BLaER1 treated with 17β-estradiol and CSF1 and Interleukin-3, amounts not matched to agents 10 nM and 100 nM (cell line): ENCODE data around the gene KDM4C.
"Not testable (repeated sequence)": the region's sequence is repeated elsewhere in the genome, so short reads cannot be mapped to it uniquely, and the experiment has no call there.

Source experiments
- H3K27ac ChIP-seq, 11 experiments: shearing (Covaris generic); formaldehyde crosslinking; 2 replicates each; pipeline ENCODE4 v1.8.1; 2022
- H3K27me3 ChIP-seq, 11 experiments: shearing (Covaris generic); formaldehyde crosslinking; 2 replicates each; pipeline ENCODE4 v1.8.1; 2022
- H3K36me3 ChIP-seq, 11 experiments: shearing (Covaris generic); formaldehyde crosslinking; 2 replicates each; pipeline ENCODE4 v1.8.1; 2022
- H3K4me1 ChIP-seq, 10 experiments: shearing (Covaris generic); formaldehyde crosslinking; 2 replicates each; pipeline ENCODE4 v1.8.1; 2022
- H3K4me2 ChIP-seq, 11 experiments: shearing (Covaris generic); formaldehyde crosslinking; 2 replicates each; pipeline ENCODE4 v1.8.1; 2022
- H3K4me3 ChIP-seq, 10 experiments: shearing (Covaris generic); formaldehyde crosslinking; 2 replicates each; pipeline ENCODE4 v1.8.1; 2022
- H3K9ac ChIP-seq, 11 experiments: shearing (Covaris generic); formaldehyde crosslinking; 2 replicates each; pipeline ENCODE4 v1.8.1; 2022
- H3K9me3 ChIP-seq, 11 experiments: shearing (Covaris generic); formaldehyde crosslinking; replicated peaks in 1 of 11; 2 replicates each; pipeline ENCODE4 v1.8.1; 2022
- H4K20me1 ChIP-seq, 11 experiments: shearing (Covaris generic); formaldehyde crosslinking; 2 replicates each; pipeline ENCODE4 v1.8.1; 2022
- Cebpa-rat ChIP-seq, 11 experiments: shearing (Covaris generic); IDR thresholded peaks; 2 replicates each; pipeline ENCODE4 v1.8.1; 2022

KDM4C gene

GRCh38 chr9:6723881-6724420 is 33.8 kb upstream of the KDM4C start:
- Histone ChIP-seq H3K4me3 (no peak overlapping the region), H4K20me1 (no peaks in the 10 kb centered on the region), H3K36me3 (no peaks in the 10 kb centered on the region), H3K9ac (no peak overlapping the region), H3K27ac (no peak overlapping the region), H3K4me2 (peak overlapping the region in 7 of 11 experiments; percentile 53 to 88 (median 84); a peak in 5 of 22 replicates), H3K27me3 (no peaks in the 10 kb centered on the region), H3K4me1 (peaks cover 12 to 25% (median 19%) of the 10 kb centered on the region in 10 experiments), H3K9me3 (no peaks in the 10 kb centered on the region)
- no peak for TF ChIP-seq Cebpa-rat (IDR thresholded peaks at IDR 0.05)

GRCh38 chr9:6733257-6733656 is 24.5 kb upstream of the KDM4C start:
- H3K27me3 ChIP-seq = no peaks in the 10 kb centered on the region
- H3K9ac ChIP-seq = no peak overlapping the region
- TF ChIP-seq Cebpa-rat (IDR thresholded peaks at IDR 0.05) = no peak
- no peak overlapping the region for H3K27ac ChIP-seq
- H3K4me1 ChIP-seq = no peaks in the 10 kb centered on the region
- H3K4me3 ChIP-seq = no peak overlapping the region
- no peak overlapping the region for H3K4me2 ChIP-seq
- no peaks in the 10 kb centered on the region for H4K20me1 ChIP-seq
- H3K36me3 ChIP-seq = no peaks in the 10 kb centered on the region; a peak in 2 of 22 replicates
- H3K9me3 ChIP-seq = peaks cover 0 to 18% (median 7%) of the 10 kb centered on the region in 11 experiments; a peak in 8 of 22 replicates

GRCh38 chr9:6733831-6734230 is 23.9 kb upstream of the KDM4C start:
- Histone ChIP-seq H3K4me3 (no peak overlapping the region), H3K4me1 (no peaks in the 10 kb centered on the region), H4K20me1 (no peaks in the 10 kb centered on the region), H3K36me3 (no peaks in the 10 kb centered on the region; a peak in 2 of 22 replicates), H3K27ac (no peak overlapping the region), H3K27me3 (no peaks in the 10 kb centered on the region), H3K9ac (no peak overlapping the region), H3K9me3 (peaks cover 0 to 18% (median 7%) of the 10 kb centered on the region in 11 experiments; a peak in 8 of 22 replicates), H3K4me2 (no peak overlapping the region)
- no peak for TF ChIP-seq Cebpa-rat (IDR thresholded peaks at IDR 0.05)

GRCh38 chr9:6735422-6735821 is 22.4 kb upstream of the KDM4C start:
- Histone ChIP-seq H4K20me1 (no peaks in the 10 kb centered on the region), H3K4me2 (no peak overlapping the region), H3K9ac (no peak overlapping the region), H3K27me3 (no peaks in the 10 kb centered on the region), H3K36me3 (no peaks in the 10 kb centered on the region; a peak in 2 of 22 replicates), H3K4me3 (no peak overlapping the region), H3K4me1 (peaks cover 0 to 1% (median under 1%) of the 10 kb centered on the region in 10 experiments; a peak in 4 of 20 replicates), H3K9me3 (peaks cover 0 to 18% (median 7%) of the 10 kb centered on the region in 11 experiments; a peak in 8 of 22 replicates), H3K27ac (no peak overlapping the region)
- no peak for TF ChIP-seq Cebpa-rat (IDR thresholded peaks at IDR 0.05)

GRCh38 chr9:6739218-6739617 is 18.6 kb upstream of the KDM4C start:
- H3K27ac ChIP-seq = no peak overlapping the region
- H3K4me1 ChIP-seq = peaks cover 0 to 18% (median 13%) of the 10 kb centered on the region in 10 experiments; a peak in 16 of 20 replicates
- H3K27me3 ChIP-seq = no peaks in the 10 kb centered on the region
- no peak overlapping the region for H3K4me2 ChIP-seq
- H3K36me3 ChIP-seq = no peaks in the 10 kb centered on the region; a peak in 2 of 22 replicates
- H3K4me3 ChIP-seq = no peak overlapping the region
- H3K9me3 ChIP-seq = peaks cover 0 to 18% (median 7%) of the 10 kb centered on the region in 11 experiments; a peak in 8 of 22 replicates
- H3K9ac ChIP-seq = no peak overlapping the region
- no peaks in the 10 kb centered on the region for H4K20me1 ChIP-seq
- TF ChIP-seq Cebpa-rat (IDR thresholded peaks at IDR 0.05) = no peak

GRCh38 chr9:6748861-6749260 is 8.9 kb upstream of the KDM4C start:
- H3K4me3 ChIP-seq, H3K36me3 ChIP-seq, H3K9ac ChIP-seq, H4K20me1 ChIP-seq, H3K27ac ChIP-seq, H3K27me3 ChIP-seq, H3K9me3 ChIP-seq: not testable (repeated sequence)
- H3K4me2 ChIP-seq = peak overlapping the region in 3 of 11 experiments; percentile 68 to 91 (median 89); a peak in 2 of 22 replicates
- peaks cover 20 to 38% (median 23%) of the 10 kb centered on the region in 10 experiments for H3K4me1 ChIP-seq

GRCh38 chr9:6754861-6755260 is 2.9 kb upstream of the KDM4C start:
- H3K4me1 ChIP-seq = peaks cover 29 to 57% (median 40%) of the 10 kb centered on the region in 10 experiments
- H4K20me1 ChIP-seq = peaks cover 0 to 15% (median 8%) of the 10 kb centered on the region in 11 experiments; a peak in 13 of 22 replicates
- not testable (repeated sequence) for H3K4me3 ChIP-seq, H3K9me3 ChIP-seq, H3K9ac ChIP-seq, H3K27me3 ChIP-seq, H3K36me3 ChIP-seq
- H3K27ac ChIP-seq = peak overlapping the region in 2 of 11 experiments; percentile 17 to 95; a peak in 2 of 22 replicates
- H3K4me2 ChIP-seq = peak overlapping the region in 3 of 11 experiments; percentile 81 to 92 (median 90); a peak in 5 of 22 replicates

- H3K36me3 ChIP-seq = no peaks in the 10 kb centered on the region
- peaks cover 20 to 49% (median 31%) of the 10 kb centered on the region in 10 experiments for H3K4me1 ChIP-seq
- no peaks in the 10 kb centered on the region for H3K9me3 ChIP-seq
- H3K4me2 ChIP-seq = peak overlapping the region; percentile 77 to 93 (median 84)
- H3K27ac ChIP-seq = peak overlapping the region; percentile 87 to 95 (median 93)
- no peaks in the 10 kb centered on the region for H3K27me3 ChIP-seq
- TF ChIP-seq Cebpa-rat (IDR thresholded peaks at IDR 0.05) = no peak
- peak overlapping the region; percentile 84 to 93 (median 89) for H3K9ac ChIP-seq
- peak overlapping the region; percentile 86 to 99 (median 92) for H3K4me3 ChIP-seq
- H4K20me1 ChIP-seq = peaks cover 0 to 35% (median 15%) of the 10 kb centered on the region in 11 experiments; a peak in 13 of 22 replicates
These were observed 679 bp upstream of the KDM4C start for GRCh38 chr9:6757132-6757455.

- Histone ChIP-seq H3K9ac (peak overlapping the region; percentile 84 to 93 (median 89)), H3K4me3 (peak overlapping the region; percentile 86 to 99 (median 92)), H4K20me1 (peaks cover 0 to 38% (median 15%) of the 10 kb centered on the region in 11 experiments; a peak in 13 of 22 replicates), H3K9me3 (peaks cover 0 to 3% (median 2%) of the 10 kb centered on the region in 11 experiments; a peak in 10 of 22 replicates), H3K27ac (peak overlapping the region; percentile 87 to 95 (median 93)), H3K4me1 (peaks cover 20 to 46% (median 31%) of the 10 kb centered on the region in 10 experiments), H3K4me2 (peak overlapping the region; percentile 80 to 93 (median 85)), H3K27me3 (no peaks in the 10 kb centered on the region), H3K36me3 (peaks cover 0 to 3% (median 0%) of the 10 kb centered on the region in 11 experiments; a peak in 3 of 22 replicates)
- no peak for TF ChIP-seq Cebpa-rat (IDR thresholded peaks at IDR 0.05)
These were observed 400 bp downstream of the KDM4C start for GRCh38 chr9:6758248-6758497.
